Adrenal gland (tissue), 12 donors: ENCODE data around the gene BNC2. TPM values are rescaled to one million over a fixed set of nuclear protein-coding genes. Genes with fewer than 3 reads are reported as not detected.

Experiments used
- DNase-seq, 7 donors: peaks; one replicate each; pipeline ENCODE4 v3.0.0-alpha.2; 2019 to 2020
- H3K27ac ChIP-seq, 5 donors: fragments of 200-600 bp; sonication (generic) in 4 of 5; 1 replicate in 3 of 5; 2 replicates in 2 of 5; pipeline versions ENCODE4 v1.5.1 to v1.8.0; 2016 to 2020; ENCODE audit warnings: mild to moderate bottlenecking in 1 of 5
- H3K27me3 ChIP-seq: fragments of 200-600 bp; 2 replicates; pipeline ENCODE4 v1.8.0; 2021
- H3K36me3 ChIP-seq, 2 donors: fragments of 200-600 bp; replicated peaks in 1 of 2; 1 replicate in 1 of 2; 2 replicates in 1 of 2; pipeline versions ENCODE4 v1.5.1 to v1.8.0; 2018 to 2022
- H3K4me1 ChIP-seq, 2 donors: fragments of 200-600 bp; replicated peaks in 1 of 2; 1 replicate in 1 of 2; 2 replicates in 1 of 2; pipeline versions ENCODE4 v1.5.1 to v1.8.0; 2018 to 2021
- H3K4me3 ChIP-seq, 4 donors: fragments of 200-600 bp; sonication (generic) in 3 of 4; one replicate each; pipeline ENCODE4 v1.5.1; 2016 to 2018
- H3K9me3 ChIP-seq, 3 donors: fragments of 200-600 bp; sonication (generic) in 1 of 3; replicated peaks in 1 of 3; 1 replicate in 2 of 3; 2 replicates in 1 of 3; pipeline versions ENCODE4 v1.5.1 to v1.8.0; 2016 to 2021
- POLR2A ChIP-seq, 2 donors: fragments of 450-650 bp; IDR thresholded peaks; one replicate each; pipeline ENCODE4 v1.6.1; 2017; ENCODE audit warnings: antibody characterized with exemption in 2 of 2, mild to moderate bottlenecking in 2 of 2, moderate library complexity in 1 of 2
- WGBS, 4 donors: extraction: QIAGEN DNeasy Blood & Tissue Kit in 2 of 4; methylation state at CpG; one replicate each; pipeline versions ENCODE4 v1.1.5 to v1.1.7; 2013 to 2017; 5-methylcytosine and 5-hydroxymethylcytosine counted together
- intact Hi-C, 2 donors: fragments of 100-400 bp; cut with DNase I; formaldehyde crosslinking; loops; one replicate each; pipeline versions ENCODE4 v1.14.1 to v1.15.0; 2022 to 2023
- polyA plus RNA-seq, 3 donors: library from polyadenylated mRNA; stranded (reverse); fragments of 200-250 nt in 2 of 3; fragments of 350-450 nt in 1 of 3; fragmentation: Illumina TruSeq in 1 of 3; extraction: RNeasy Lipid Tissue Mini Kit (QIAGEN cat#74804) in 1 of 3; gene quantifications; one replicate each; pipeline ENCODE4 v1.2.3, GENCODE V29; 2013 to 2014
- total RNA-seq, 9 donors: library from RNA; depleted of rRNA in 4 of 9; stranded (reverse); fragments of >200 nt in 4 of 9; fragments of 120-200 nt in 1 of 9; fragmentation: NEBNext Ultra II Directional in 1 of 9; extraction: Animal tissue kit (Norgen Biotek cat#: 25700) in 1 of 9; gene quantifications; one replicate each; pipeline versions ENCODE4 v1.1.0 to v1.2.4, GENCODE V29; 2013 to 2023
- TF ChIP-seq, protein P1 (sequence below), 6 experiments: fragments of 450-650 bp in 4 of 6; fragments of 200-600 bp in 2 of 6; sonication (generic) in 1 of 6; IDR thresholded peaks; 1 replicate in 5 of 6; 2 replicates in 1 of 6; pipeline versions ENCODE4 v1.5.1 to v1.8.0; 2016 to 2021; ENCODE audit warnings: antibody characterized with exemption in 6 of 6, mild to moderate bottlenecking in 2 of 6, moderate library complexity in 1 of 6
- donor health status: healthy with polysubstance abuse.
- donor health status: Bipolar disorder and iron deficiency.
- donor health status: DM: yes; HTN: yes; CAD: no.
- donor health status: DM: no; HTN: no; CAD: no.
- donor health status: DM: no; HTN: no; CAD: no.
- donor health status: DM: yes; HTN: yes; CAD: no.

BNC2 gene
- total and polyA plus RNA-seq, 12 donors: 1.1 to 11.1 (median 5.0) TPM

GRCh38 chr9:16664211-16664610, 206.3 kb downstream of the BNC2 start:
- H3K27ac ChIP-seq: no peak overlapping the region
- WGBS, 4 donors: 94 to 95% (median 95%) methylated on average over 2 of the region's 2 CpGs
- no peaks in the 10 kb centered on the region for H3K36me3 ChIP-seq
- no peaks in the 10 kb centered on the region for H3K9me3 ChIP-seq
- no peak for DNase-seq
- H3K4me1 ChIP-seq: no peaks in the 10 kb centered on the region
- no peak for TF ChIP-seq POLR2A (IDR thresholded peaks at IDR 0.05)
- TF ChIP-seq, protein P1, sequence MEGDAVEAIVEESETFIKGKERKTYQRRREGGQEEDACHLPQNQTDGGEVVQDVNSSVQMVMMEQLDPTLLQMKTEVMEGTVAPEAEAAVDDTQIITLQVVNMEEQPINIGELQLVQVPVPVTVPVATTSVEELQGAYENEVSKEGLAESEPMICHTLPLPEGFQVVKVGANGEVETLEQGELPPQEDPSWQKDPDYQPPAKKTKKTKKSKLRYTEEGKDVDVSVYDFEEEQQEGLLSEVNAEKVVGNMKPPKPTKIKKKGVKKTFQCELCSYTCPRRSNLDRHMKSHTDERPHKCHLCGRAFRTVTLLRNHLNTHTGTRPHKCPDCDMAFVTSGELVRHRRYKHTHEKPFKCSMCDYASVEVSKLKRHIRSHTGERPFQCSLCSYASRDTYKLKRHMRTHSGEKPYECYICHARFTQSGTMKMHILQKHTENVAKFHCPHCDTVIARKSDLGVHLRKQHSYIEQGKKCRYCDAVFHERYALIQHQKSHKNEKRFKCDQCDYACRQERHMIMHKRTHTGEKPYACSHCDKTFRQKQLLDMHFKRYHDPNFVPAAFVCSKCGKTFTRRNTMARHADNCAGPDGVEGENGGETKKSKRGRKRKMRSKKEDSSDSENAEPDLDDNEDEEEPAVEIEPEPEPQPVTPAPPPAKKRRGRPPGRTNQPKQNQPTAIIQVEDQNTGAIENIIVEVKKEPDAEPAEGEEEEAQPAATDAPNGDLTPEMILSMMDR (IDR thresholded peaks at IDR 0.05): no peak
- intact Hi-C loops: no loop called here
- no peaks in the 10 kb centered on the region for H3K27me3 ChIP-seq
- no peak overlapping the region for H3K4me3 ChIP-seq

DNA sequence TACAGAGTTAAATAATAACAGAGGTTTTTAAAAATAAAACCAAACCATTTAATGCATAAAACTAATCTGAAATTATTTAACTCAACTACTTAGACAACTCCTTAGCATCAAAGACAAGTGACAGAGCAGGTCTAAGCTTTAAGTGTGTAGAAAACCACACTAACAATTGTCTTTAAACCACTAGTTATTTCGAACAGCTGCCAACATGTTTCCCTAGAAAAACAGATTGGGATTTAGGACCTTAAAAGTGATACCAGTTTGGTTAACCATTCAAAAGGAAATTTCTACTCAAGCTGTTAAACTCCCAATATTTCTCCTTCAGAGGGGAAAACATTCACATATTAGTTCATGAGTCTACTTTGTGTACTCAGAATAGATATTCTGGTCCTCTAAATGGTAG, 208.7 kb downstream of the BNC2 start:
- Histone ChIP-seq H3K27me3 (no peaks in the 10 kb centered on the region), H3K36me3 (no peaks in the 10 kb centered on the region), H3K9me3 (no peaks in the 10 kb centered on the region), H3K27ac (no peak overlapping the region), H3K4me3 (no peak overlapping the region), H3K4me1 (no peaks in the 10 kb centered on the region)
- WGBS, 4 donors: 74 to 82% (median 80%) methylated on average over 1 of the region's 1 CpG
- intact Hi-C loops: no loop called here
- DNase-seq: no peak
- no peak for TF ChIP-seq POLR2A (IDR thresholded peaks at IDR 0.05)
- TF ChIP-seq, protein P1 (IDR thresholded peaks at IDR 0.05): no peak

- H3K4me3 ChIP-seq: no peak overlapping the region
- intact Hi-C loops: no loop called here
- DNase-seq: no peak
- H3K36me3 ChIP-seq: no peaks in the 10 kb centered on the region
- TF ChIP-seq POLR2A (IDR thresholded peaks at IDR 0.05): no peak
- TF ChIP-seq, protein P1 (IDR thresholded peaks at IDR 0.05): no peak
- WGBS, 4 donors: 89 to 97% (median 92%) methylated on average over 11 of the region's 11 CpGs
- H3K9me3 ChIP-seq: no peaks in the 10 kb centered on the region
- no peak overlapping the region for H3K27ac ChIP-seq
- H3K4me1 ChIP-seq: no peaks in the 10 kb centered on the region
- H3K27me3 ChIP-seq: no peaks in the 10 kb centered on the region
These were observed 211.4 kb downstream of the BNC2 start for GRCh38 chr9:16659096-16659495.

- no peak for DNase-seq
- intact Hi-C loops: no loop called here
- 59 to 66% (median 59%) methylated on average over 2 of the region's 2 CpGs for WGBS, 4 donors
- TF ChIP-seq POLR2A (IDR thresholded peaks at IDR 0.05): no peak
- TF ChIP-seq, protein P1 (IDR thresholded peaks at IDR 0.05): no peak
- Histone ChIP-seq H3K36me3 (no peaks in the 10 kb centered on the region), H3K4me1 (no peaks in the 10 kb centered on the region), H3K27me3 (no peaks in the 10 kb centered on the region), H3K9me3 (no peaks in the 10 kb centered on the region), H3K4me3 (no peak overlapping the region), H3K27ac (no peak overlapping the region)
These were observed 213.9 kb downstream of the BNC2 start for GRCh38 chr9:16656432-16657169.
